ENCODE data around the gene TMUB1.

Gene TMUB1

GRCh38 chr7:151068069-151068773, 15.1 kb downstream of the TMUB1 start:
- no peak for DNase-seq (ENCODE audit: low read depth)

- no peak for DNase-seq (ENCODE audit: low read depth)
These were observed 16.9 kb downstream of the TMUB1 start for GRCh38 chr7:151066273-151066974.

GRCh38 chr7:151065516-151065915, 17.8 kb downstream of the TMUB1 start:
- no peak for DNase-seq (ENCODE audit: low read depth)

- DNase-seq (ENCODE audit: low read depth), result no peak
These were observed 18.3 kb downstream of the TMUB1 start for GRCh38 chr7:151064993-151065392.

GRCh38 chr7:151064454-151064853, 18.8 kb downstream of the TMUB1 start:
- no peak for DNase-seq (ENCODE audit: low read depth)

- no peak for DNase-seq (ENCODE audit: low read depth)
These were observed 20.1 kb downstream of the TMUB1 start for GRCh38 chr7:151063212-151063561.

GRCh38 chr7:151062399-151063211, 20.7 kb downstream of the TMUB1 start:
- no peak for DNase-seq (ENCODE audit: low read depth)

- DNase-seq (ENCODE audit: low read depth), result no peak
These were observed 21.2 kb downstream of the TMUB1 start for GRCh38 chr7:151062111-151062398.

- DNase-seq (ENCODE audit: low read depth), result no peak
These were observed 21.8 kb downstream of the TMUB1 start for GRCh38 chr7:151061213-151062110.

GRCh38 chr7:151060416-151061212, 22.7 kb downstream of the TMUB1 start:
- no peak for DNase-seq (ENCODE audit: low read depth)

GRCh38 chr7:151060113-151060415, 23.2 kb downstream of the TMUB1 start:
- no peak for DNase-seq (ENCODE audit: low read depth)

- peak; percentile 51 for DNase-seq (ENCODE audit: low read depth)
These were observed 23.8 kb downstream of the TMUB1 start, which contains the start of gene SLC4A2 for GRCh38 chr7:151059367-151060112. TSS of gene SLC4A2 (plus strand) at chr7:151059589. CDS start at chr7:151061988, 2,399 bp downstream.

- no peak for DNase-seq (ENCODE audit: low read depth)
These were observed 24.4 kb downstream of the TMUB1 start for GRCh38 chr7:151058781-151059366.

- DNase-seq (ENCODE audit: low read depth), result peak; percentile 98
These were observed 25.1 kb downstream of the TMUB1 start for GRCh38 chr7:151057989-151058780.

- DNase-seq (ENCODE audit: low read depth), result no peak
These were observed 25.7 kb downstream of the TMUB1 start, which contains the start of gene CDK5 for GRCh38 chr7:151057506-151057988. TSS of gene CDK5 (minus strand) at chr7:151057897. CDS start at chr7:151057848, 49 bp downstream.

GRCh38 chr7:151056666-151057505, 26.4 kb downstream of the TMUB1 start:
- no peak for DNase-seq (ENCODE audit: low read depth)

- DNase-seq (ENCODE audit: low read depth), result no peak
These were observed 27.0 kb downstream of the TMUB1 start for GRCh38 chr7:151056283-151056665.

GRCh38 chr7:151053751-151054150, 29.5 kb downstream of the TMUB1 start:
- DNase-seq (ENCODE audit: low read depth), result no peak

All from T-helper 22 cell (primary cell).